GM12872 (cell line): Measurements from ENCODE around the gene FCRL6.

Experiments
- CTCF ChIP-seq: IDR thresholded peaks from 3 replicates; pipeline ENCODE4 v1.5.1; 2011; ENCODE audit warnings: low read depth, mild to moderate bottlenecking, low read length, moderate library complexity; ENCODE audit not compliant: insufficient read depth

Gene FCRL6

GRCh38 chr1:159829822-159830465 is 27.8 kb downstream of the FCRL6 start:
- no peak for TF ChIP-seq CTCF

GRCh38 chr1:159830722-159831121 is 28.6 kb downstream of the FCRL6 start:
- TF ChIP-seq CTCF, result no peak

GRCh38 chr1:159831412-159832141 is 29.4 kb downstream of the FCRL6 start:
- no peak for TF ChIP-seq CTCF

GRCh38 chr1:159832309-159832708 is 30.1 kb downstream of the FCRL6 start:
- TF ChIP-seq CTCF, result no peak

- no peak for TF ChIP-seq CTCF
Measured at GRCh38 chr1:159835356-159835755, 33.2 kb downstream of the FCRL6 start.

GRCh38 chr1:159835862-159836525 is 33.8 kb downstream of the FCRL6 start:
- 0 out of 3 replicates have a peak, but pooled peaks have one; percentile 7 for TF ChIP-seq CTCF

GRCh38 chr1:159838715-159839114 is 36.6 kb downstream of the FCRL6 start:
- no peak for TF ChIP-seq CTCF
